Stomach (tissue), 9 donors: ENCODE measurements around the gene PRDX2. TPM values are rescaled to one million over a fixed set of nuclear protein-coding genes. Genes with fewer than 3 reads are reported as not detected.

Experiments
- DNase-seq, 2 donors: peaks; one replicate each; pipeline versions ENCODE4 v3.0.0 to v3.0.0-alpha.2; 2013 to 2019
- H3K27ac ChIP-seq, 5 donors: fragments of 200-600 bp in 4 of 5; sonication (generic) in 4 of 5; one replicate each; pipeline ENCODE4 v1.5.1; 2013 to 2019; ENCODE audit warnings: mild to moderate bottlenecking in 1 of 5, moderate library complexity in 1 of 5
- H3K27me3 ChIP-seq, 3 donors: fragments of 200-600 bp; sonication (generic); one replicate each; pipeline ENCODE4 v1.5.1; 2017 to 2019; ENCODE audit warnings: mixed run types in 1 of 3
- H3K36me3 ChIP-seq, 4 donors: fragments of 200-600 bp; sonication (generic); 1 replicate in 3 of 4; 2 replicates in 1 of 4; pipeline ENCODE4 v1.5.1; 2016 to 2019
- H3K4me1 ChIP-seq, 4 donors: fragments of 200-600 bp; sonication (generic); one replicate each; pipeline ENCODE4 v1.5.1; 2016 to 2019
- H3K4me3 ChIP-seq, 4 donors: fragments of 200-600 bp; sonication (generic) in 3 of 4; one replicate each; pipeline ENCODE4 v1.5.1; 2016 to 2019; ENCODE audit warnings: mild to moderate bottlenecking in 1 of 4
- H3K9me3 ChIP-seq, 4 donors: fragments of 200-600 bp; sonication (generic); one replicate each; pipeline ENCODE4 v1.5.1; 2016 to 2019
- EP300 ChIP-seq: sonication (generic); formaldehyde crosslinking; IDR thresholded peaks from one replicate; pipeline ENCODE4 v1.6.1; 2017; ENCODE audit warnings: antibody characterized with exemption
- POLR2A ChIP-seq, 4 donors: fragments of 450-650 bp; IDR thresholded peaks; one replicate each; pipeline ENCODE4 v1.6.1; 2016; ENCODE audit warnings: antibody characterized with exemption in 4 of 4, control low read depth in 2 of 4, mild to moderate bottlenecking in 1 of 4, moderate library complexity in 1 of 4
- POLR2AphosphoS5 ChIP-seq, 3 donors: sonication (generic); formaldehyde crosslinking; IDR thresholded peaks; one replicate each; pipeline ENCODE4 v1.6.1; 2016; ENCODE audit warnings: antibody characterized with exemption in 3 of 3
- WGBS, 5 donors: extraction: QIAGEN DNeasy Blood & Tissue Kit in 3 of 5; methylation state at CpG; one replicate each; pipeline versions ENCODE4 v1.1.5 to v1.1.7; 2013 to 2018; 5-methylcytosine and 5-hydroxymethylcytosine counted together
- intact Hi-C: fragments of 100-400 bp; cut with DNase I; formaldehyde crosslinking; loops from one replicate; pipeline ENCODE4 v1.15.1; 2023; ENCODE audit warnings: low total_unique reads
- polyA plus RNA-seq, 3 donors: library from polyadenylated mRNA; stranded (reverse); fragments of 200-250 nt; gene quantifications; one replicate each; pipeline ENCODE4 v1.2.3, GENCODE V29; 2013
- total RNA-seq, 5 donors: library from RNA; depleted of rRNA; stranded (reverse); fragments of >200 nt; gene quantifications; one replicate each; pipeline versions ENCODE4 v1.1.0 to v1.2.3, GENCODE V29; 2014 to 2016
- TF ChIP-seq, protein P1 (sequence below), 7 experiments: fragments of 450-650 bp in 4 of 7; fragments of 200-600 bp in 3 of 7; sonication (generic) in 3 of 7; IDR thresholded peaks; one replicate each; pipeline ENCODE4 v1.5.1; 2016 to 2019; ENCODE audit warnings: antibody characterized with exemption in 7 of 7, control low read depth in 2 of 7, mild to moderate bottlenecking in 1 of 7
- donor health status: healthy with polysubstance abuse.
- donor health status: Bipolar disorder and iron deficiency.
- donor health status: healthy.

PRDX2 gene
- total and polyA plus RNA-seq, 8 donors: 118 to 284 (median 226) TPM

DNA sequence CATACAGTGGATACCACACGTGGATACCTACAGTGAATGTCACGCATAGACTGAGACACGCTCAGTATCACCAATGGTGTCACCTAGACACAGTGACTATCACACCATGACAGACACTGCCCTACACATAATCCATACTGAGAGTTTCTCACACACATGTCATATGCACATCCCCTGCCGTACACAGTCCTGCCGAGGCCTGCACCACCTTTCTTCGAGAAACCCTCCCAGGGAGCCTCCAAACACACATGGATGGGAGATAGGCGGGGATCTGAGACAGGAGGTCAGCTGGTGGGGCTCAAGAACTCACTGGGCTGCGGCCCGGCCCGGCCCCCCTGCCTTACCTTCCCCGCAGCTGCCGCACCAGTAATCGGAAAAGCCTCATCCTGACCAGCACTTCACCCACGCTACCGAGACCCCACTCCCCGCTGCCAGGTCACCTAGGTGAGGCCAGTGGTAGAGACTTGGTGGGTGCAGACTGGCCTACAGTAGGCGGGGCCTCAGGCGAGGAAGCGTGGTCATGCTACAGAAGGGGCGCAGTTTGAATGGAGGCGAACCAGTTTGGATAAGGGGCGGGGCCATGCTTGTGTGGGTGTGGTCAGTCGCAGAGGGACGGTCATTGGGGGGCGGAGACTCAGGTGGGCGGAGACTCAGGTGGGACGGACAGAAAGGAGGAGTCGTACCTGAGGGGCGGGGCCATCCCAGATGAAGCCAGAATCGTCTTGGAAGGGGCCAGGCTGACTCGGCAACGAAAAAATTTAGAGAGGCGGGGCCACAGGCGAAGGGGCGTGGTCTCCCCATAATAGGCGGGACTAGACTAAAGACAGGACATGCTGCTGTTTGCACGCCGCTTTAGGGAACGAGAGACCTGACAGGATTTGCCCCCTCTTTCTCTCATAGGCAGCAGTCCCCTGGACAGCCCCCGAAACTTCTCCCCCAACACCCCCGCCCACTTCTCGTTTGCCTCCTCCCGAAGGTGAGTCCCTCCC lies 38.8 kb upstream of the PRDX2 start:
- peak; percentile 71 to 84 for DNase-seq
- peaks cover 20 to 38% (median 32%) of the 10 kb centered on the region in 4 donors for H3K4me1 ChIP-seq
- H3K36me3 ChIP-seq: no peaks in the 10 kb centered on the region
- peak overlapping the region; percentile 4 to 31 (median 26) for H3K4me3 ChIP-seq
- 11 to 24% (median 22%) methylated on average over 31 to 43 of the region's 43 CpGs for WGBS, 5 donors
- H3K9me3 ChIP-seq: no peaks in the 10 kb centered on the region
- intact Hi-C loops: no loop called here
- H3K27ac ChIP-seq: no peak overlapping the region
- TF ChIP-seq EP300: no peak
- TF ChIP-seq POLR2AphosphoS5 (IDR thresholded peaks at IDR 0.05): no peak
- no peak for TF ChIP-seq POLR2A (IDR thresholded peaks at IDR 0.05)
- TF ChIP-seq, protein P1, sequence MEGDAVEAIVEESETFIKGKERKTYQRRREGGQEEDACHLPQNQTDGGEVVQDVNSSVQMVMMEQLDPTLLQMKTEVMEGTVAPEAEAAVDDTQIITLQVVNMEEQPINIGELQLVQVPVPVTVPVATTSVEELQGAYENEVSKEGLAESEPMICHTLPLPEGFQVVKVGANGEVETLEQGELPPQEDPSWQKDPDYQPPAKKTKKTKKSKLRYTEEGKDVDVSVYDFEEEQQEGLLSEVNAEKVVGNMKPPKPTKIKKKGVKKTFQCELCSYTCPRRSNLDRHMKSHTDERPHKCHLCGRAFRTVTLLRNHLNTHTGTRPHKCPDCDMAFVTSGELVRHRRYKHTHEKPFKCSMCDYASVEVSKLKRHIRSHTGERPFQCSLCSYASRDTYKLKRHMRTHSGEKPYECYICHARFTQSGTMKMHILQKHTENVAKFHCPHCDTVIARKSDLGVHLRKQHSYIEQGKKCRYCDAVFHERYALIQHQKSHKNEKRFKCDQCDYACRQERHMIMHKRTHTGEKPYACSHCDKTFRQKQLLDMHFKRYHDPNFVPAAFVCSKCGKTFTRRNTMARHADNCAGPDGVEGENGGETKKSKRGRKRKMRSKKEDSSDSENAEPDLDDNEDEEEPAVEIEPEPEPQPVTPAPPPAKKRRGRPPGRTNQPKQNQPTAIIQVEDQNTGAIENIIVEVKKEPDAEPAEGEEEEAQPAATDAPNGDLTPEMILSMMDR (IDR thresholded peaks at IDR 0.05): no peak
- H3K27me3 ChIP-seq: peaks cover 24 to 100% (median 79%) of the 10 kb centered on the region in 3 donors

DNA sequence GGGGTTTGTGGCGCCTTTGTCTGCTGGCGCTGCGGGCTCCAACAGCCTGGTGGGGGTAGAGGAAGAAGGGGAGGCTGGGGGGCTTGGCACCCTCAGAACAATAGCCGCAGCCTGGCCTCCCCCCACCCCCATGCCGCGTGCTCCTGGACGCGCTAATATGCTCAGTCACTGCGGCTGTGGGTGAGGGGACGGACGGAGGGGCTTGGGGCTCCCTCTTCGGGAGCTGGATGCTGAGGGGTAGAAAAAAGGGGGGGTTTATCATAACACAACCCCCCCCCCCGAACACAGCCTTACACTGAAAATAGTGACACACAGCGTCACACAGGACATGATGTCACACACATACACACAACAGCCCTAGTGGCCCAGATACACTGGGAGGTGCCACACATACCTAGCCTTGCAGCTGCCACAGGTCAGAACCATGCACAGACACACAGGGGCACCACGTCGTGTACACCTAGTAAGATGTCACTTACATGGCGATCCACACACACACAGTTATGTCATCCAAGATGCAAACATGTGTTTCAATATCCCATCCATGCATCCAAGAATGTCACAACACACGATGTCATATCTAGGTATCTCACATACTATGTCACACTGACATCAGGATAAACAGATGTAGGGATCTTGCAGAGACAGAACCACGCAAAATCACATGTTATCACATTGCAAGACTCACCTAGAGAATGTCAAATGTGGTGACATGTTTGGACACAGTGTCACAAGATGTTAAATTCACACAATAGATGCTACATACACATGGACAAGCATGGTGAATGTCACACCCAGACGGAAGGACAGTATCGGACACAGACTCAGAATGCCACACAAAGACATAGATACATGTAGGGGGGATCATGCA lies 37.5 kb upstream of the PRDX2 start:
- peak in 1 of 2 donors; percentile 41 for DNase-seq
- TF ChIP-seq POLR2AphosphoS5 (IDR thresholded peaks at IDR 0.05): no peak
- no peak for TF ChIP-seq EP300
- TF ChIP-seq POLR2A (IDR thresholded peaks at IDR 0.05): no peak

DNA sequence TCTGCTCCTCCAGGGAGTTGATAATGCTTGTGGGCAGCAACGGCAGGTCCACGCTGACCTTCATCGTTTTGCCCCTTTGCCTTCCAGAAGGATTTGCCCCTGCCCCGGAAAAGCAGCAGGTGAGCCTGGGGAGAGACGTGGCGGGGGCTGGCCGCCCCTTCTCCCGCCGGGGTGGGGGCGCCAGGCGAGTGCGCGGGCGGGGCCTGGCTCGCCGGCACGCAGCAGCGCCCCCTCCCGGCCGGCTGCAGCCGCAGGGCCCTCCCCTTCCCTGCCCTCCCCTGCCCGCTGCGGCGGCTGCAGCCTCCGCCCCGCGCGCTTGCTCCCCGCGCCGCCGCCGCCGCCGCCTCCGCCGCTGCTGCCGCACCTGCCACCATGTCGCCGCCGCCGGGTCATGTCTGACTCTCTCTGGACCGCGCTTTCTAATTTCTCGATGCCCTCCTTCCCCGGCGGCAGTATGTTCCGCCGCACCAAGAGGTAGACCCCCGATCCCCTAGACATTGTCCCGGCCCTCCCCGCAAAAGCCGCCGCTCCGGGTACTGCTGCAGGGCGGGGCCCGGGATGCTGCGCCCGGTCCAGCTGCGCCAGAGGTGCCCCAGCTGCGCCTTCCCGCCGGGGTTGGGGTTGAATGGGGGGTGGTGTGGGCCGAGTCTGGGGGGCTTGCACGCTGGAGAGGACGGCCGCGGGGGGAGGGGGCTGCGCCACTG lies 36.7 kb upstream of the PRDX2 start, which contains the start of gene MAST1:
Gene MAST1, plus strand, starts transcription at position 334 of the 704 bp plus-strand sequence. Its CDS starts 58 bp downstream, at position 392.
- peak within 1 kb of the TSS; percentile 33 to 49 (median 37) for H3K4me3 ChIP-seq
- H3K4me1 ChIP-seq: peaks cover 30 to 58% (median 49%) of the 10 kb centered on the region in 4 donors
- H3K9me3 ChIP-seq: no peaks in the 10 kb centered on the region
- DNase-seq: peak; percentile 50 to 83
- intact Hi-C loops: no loop called here
- H3K27me3 ChIP-seq: peaks cover 34 to 100% (median 95%) of the 10 kb centered on the region in 3 donors
- TF ChIP-seq POLR2AphosphoS5 (IDR thresholded peaks at IDR 0.05) (no peak), EP300 (no peak)
- TF ChIP-seq, protein P1 (IDR thresholded peaks at IDR 0.05): peak in 1 of 7 experiments; percentile 68
- WGBS, 5 donors: 0 to 4% (median 1%) methylated on average over 20 to 68 of the region's 69 CpGs
- no peak within 1 kb of the TSS for H3K27ac ChIP-seq
- H3K36me3 ChIP-seq: no peaks in the 10 kb centered on the region

More for the DNA sequence above, 37.5 kb upstream of the PRDX2 start:
- peak overlapping the region; percentile 33 to 49 (median 37) for H3K4me3 ChIP-seq
- intact Hi-C loops: no loop called here
- WGBS, 5 donors: 17 to 24% (median 20%) methylated on average over 13 to 21 of the region's 21 CpGs
- H3K4me1 ChIP-seq: peaks cover 22 to 50% (median 41%) of the 10 kb centered on the region in 4 donors
- H3K36me3 ChIP-seq: no peaks in the 10 kb centered on the region
- H3K9me3 ChIP-seq: no peaks in the 10 kb centered on the region
- H3K27me3 ChIP-seq: peaks cover 28 to 100% (median 91%) of the 10 kb centered on the region in 3 donors
- H3K27ac ChIP-seq: no peak overlapping the region

DNA sequence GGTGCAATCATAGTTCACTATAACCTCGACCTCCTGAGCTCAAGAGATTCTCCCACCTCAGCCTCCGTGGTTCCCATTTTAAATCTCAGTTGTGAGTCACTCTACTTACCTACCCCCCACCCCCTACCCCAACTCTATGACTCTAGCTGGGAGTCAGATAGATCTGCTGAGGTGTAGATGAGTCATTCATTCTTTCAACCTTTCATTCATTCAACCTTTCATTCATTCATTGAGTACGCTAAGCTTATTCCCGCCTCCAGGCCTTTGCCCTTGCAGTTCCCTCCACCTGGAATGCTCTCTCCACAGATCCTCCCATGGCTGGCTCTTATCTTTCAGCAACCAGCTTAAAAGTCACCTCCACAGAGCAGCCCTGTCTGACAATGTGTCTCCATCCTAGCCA lies 35.6 kb upstream of the PRDX2 start:
- 65 to 75% (median 72%) methylated on average over 4 of the region's 4 CpGs for WGBS, 5 donors
- Histone ChIP-seq H3K9me3 (no peaks in the 10 kb centered on the region), H3K4me3 (no peak overlapping the region), H3K36me3 (no peaks in the 10 kb centered on the region), H3K27ac (no peak overlapping the region), H3K4me1 (peaks cover 31 to 69% (median 60%) of the 10 kb centered on the region in 4 donors), H3K27me3 (peaks cover 40 to 100% (median 99%) of the 10 kb centered on the region in 3 donors)
- TF ChIP-seq POLR2AphosphoS5 (IDR thresholded peaks at IDR 0.05) (no peak), POLR2A (IDR thresholded peaks at IDR 0.05) (no peak), EP300 (no peak)
- TF ChIP-seq, protein P1 (IDR thresholded peaks at IDR 0.05): no peak
- intact Hi-C loops: no loop called here
- DNase-seq: no peak
